ENCODE measurements around the gene SMYD4.

GRCh38 chr17:1861391-1862010, 31.8 kb upstream of the SMYD4 start:
- TF ChIP-seq CTCF (conservative IDR thresholded peaks at IDR 0.05 in 1 of 2, IDR thresholded peaks at IDR 0.05 in 1 of 2; ENCODE audit: low read depth in 1 of 2, low read length in 2 of 2) = no peak
- TF ChIP-seq EZH2 (IDR thresholded peaks at IDR 0.05; ENCODE audit: low read length, missing control alignments) = no peak

All from fibroblast of lung (primary cell).